Left ventricle myocardium inferior (tissue), 1 donor: ENCODE results near the gene ADAMTS4. TPM values are rescaled to one million over a fixed set of nuclear protein-coding genes. Genes with fewer than 3 reads are reported as not detected.

Experiments
- DNase-seq: peaks from one replicate; pipeline ENCODE4 v3.0.0-alpha.2; 2020
- H3K27ac ChIP-seq: fragments of 200-600 bp; replicated peaks from 2 replicates; pipeline ENCODE4 v1.8.0; 2021
- H3K27me3 ChIP-seq: fragments of 200-600 bp; 2 replicates; pipeline ENCODE4 v1.8.0; 2021; ENCODE audit warnings: low read depth
- H3K36me3 ChIP-seq: fragments of 200-600 bp; 2 replicates; pipeline ENCODE4 v1.8.0; 2021
- H3K4me1 ChIP-seq: fragments of 200-600 bp; 2 replicates; pipeline ENCODE4 v1.8.0; 2021
- H3K4me3 ChIP-seq: fragments of 200-600 bp; 2 replicates; pipeline ENCODE4 v1.8.0; 2021; ENCODE audit warnings: mild to moderate bottlenecking, moderate library complexity
- H3K9me3 ChIP-seq: fragments of 200-600 bp; replicated peaks from 2 replicates; pipeline ENCODE4 v1.8.0; 2021
- intact Hi-C: fragments of 100-400 bp; cut with micrococcal nuclease; formaldehyde crosslinking; loops from one replicate; pipeline ENCODE4 v1.11.0; 2022
- long read RNA-seq: library from polyadenylated mRNA; unstranded; transcript quantifications from one replicate; pipeline ENCODE4 v2.0.0, GENCODE V29; 2021
- total RNA-seq: library from RNA; stranded (reverse); fragmentation: NEBNext Ultra II Directional; extraction: Animal tissue kit (Norgen Biotek cat#: 25700); gene quantifications from one replicate; pipeline ENCODE4 v1.2.1, GENCODE V29; 2021
- TF ChIP-seq, protein P1 (sequence below): fragments of 200-600 bp; IDR thresholded peaks from 2 replicates; pipeline ENCODE4 v1.8.0; 2021; ENCODE audit warnings: antibody characterized with exemption, mild to moderate bottlenecking, borderline replicate concordance
- donor health status: DM: no; HTN: yes; CAD: no; lungs with severe emphysema.

Gene ADAMTS4, protein sequence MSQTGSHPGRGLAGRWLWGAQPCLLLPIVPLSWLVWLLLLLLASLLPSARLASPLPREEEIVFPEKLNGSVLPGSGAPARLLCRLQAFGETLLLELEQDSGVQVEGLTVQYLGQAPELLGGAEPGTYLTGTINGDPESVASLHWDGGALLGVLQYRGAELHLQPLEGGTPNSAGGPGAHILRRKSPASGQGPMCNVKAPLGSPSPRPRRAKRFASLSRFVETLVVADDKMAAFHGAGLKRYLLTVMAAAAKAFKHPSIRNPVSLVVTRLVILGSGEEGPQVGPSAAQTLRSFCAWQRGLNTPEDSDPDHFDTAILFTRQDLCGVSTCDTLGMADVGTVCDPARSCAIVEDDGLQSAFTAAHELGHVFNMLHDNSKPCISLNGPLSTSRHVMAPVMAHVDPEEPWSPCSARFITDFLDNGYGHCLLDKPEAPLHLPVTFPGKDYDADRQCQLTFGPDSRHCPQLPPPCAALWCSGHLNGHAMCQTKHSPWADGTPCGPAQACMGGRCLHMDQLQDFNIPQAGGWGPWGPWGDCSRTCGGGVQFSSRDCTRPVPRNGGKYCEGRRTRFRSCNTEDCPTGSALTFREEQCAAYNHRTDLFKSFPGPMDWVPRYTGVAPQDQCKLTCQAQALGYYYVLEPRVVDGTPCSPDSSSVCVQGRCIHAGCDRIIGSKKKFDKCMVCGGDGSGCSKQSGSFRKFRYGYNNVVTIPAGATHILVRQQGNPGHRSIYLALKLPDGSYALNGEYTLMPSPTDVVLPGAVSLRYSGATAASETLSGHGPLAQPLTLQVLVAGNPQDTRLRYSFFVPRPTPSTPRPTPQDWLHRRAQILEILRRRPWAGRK
- total RNA-seq: 14.1 TPM
- long read RNA-seq, full-length matches to known transcripts: 3 of 16 reads
- long read RNA-seq, partial matches to known transcripts: 7 of 16 reads
- long read RNA-seq, other reads (novel, unspliced or antisense): 6 of 16 reads

DNA sequence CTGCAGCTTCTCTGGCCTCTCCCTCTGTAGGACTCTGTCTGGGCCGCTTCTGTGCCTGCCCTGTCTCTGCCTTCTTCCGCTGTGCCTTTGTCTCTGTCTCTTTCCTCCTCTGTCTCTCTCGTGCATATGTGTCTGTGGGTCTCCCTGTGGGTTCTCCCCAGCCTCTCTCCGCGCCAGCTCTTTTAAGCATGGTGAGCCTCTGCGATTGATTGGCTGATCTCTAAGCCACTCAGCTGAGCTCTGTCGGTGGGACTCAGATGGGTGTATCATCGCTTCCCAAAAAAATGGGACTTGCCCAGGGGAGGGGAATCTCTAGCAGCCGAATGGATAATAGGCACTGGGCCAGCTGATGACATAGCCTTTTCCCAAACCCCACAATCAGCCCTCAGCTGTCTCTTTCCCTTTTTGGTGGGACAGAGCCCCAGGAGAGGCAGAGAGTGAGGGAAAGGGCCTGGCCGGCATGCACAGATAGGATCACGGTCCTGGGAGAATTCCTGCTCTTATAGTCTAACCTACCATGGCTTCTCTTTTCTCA lies at the start of gene ADAMTS4:
Gene ADAMTS4 (minus strand): TSS at position 158 of the 535 bp plus-strand sequence. CDS start 427 bp downstream, outside the sequence.
- no peaks in the 10 kb centered on the region for H3K27me3 ChIP-seq
- TF ChIP-seq, protein P1, sequence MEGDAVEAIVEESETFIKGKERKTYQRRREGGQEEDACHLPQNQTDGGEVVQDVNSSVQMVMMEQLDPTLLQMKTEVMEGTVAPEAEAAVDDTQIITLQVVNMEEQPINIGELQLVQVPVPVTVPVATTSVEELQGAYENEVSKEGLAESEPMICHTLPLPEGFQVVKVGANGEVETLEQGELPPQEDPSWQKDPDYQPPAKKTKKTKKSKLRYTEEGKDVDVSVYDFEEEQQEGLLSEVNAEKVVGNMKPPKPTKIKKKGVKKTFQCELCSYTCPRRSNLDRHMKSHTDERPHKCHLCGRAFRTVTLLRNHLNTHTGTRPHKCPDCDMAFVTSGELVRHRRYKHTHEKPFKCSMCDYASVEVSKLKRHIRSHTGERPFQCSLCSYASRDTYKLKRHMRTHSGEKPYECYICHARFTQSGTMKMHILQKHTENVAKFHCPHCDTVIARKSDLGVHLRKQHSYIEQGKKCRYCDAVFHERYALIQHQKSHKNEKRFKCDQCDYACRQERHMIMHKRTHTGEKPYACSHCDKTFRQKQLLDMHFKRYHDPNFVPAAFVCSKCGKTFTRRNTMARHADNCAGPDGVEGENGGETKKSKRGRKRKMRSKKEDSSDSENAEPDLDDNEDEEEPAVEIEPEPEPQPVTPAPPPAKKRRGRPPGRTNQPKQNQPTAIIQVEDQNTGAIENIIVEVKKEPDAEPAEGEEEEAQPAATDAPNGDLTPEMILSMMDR: no peak
- H3K27ac ChIP-seq: peak within 1 kb of the TSS; percentile 99
- no peaks in the 10 kb centered on the region for H3K9me3 ChIP-seq
- intact Hi-C loops: no loop called here
- peaks cover 96% of the 10 kb centered on the region for H3K4me1 ChIP-seq
- H3K4me3 ChIP-seq: peak within 1 kb of the TSS; percentile 67
- DNase-seq: peak; percentile 73
- peaks cover 17% of the 10 kb centered on the region for H3K36me3 ChIP-seq

DNA sequence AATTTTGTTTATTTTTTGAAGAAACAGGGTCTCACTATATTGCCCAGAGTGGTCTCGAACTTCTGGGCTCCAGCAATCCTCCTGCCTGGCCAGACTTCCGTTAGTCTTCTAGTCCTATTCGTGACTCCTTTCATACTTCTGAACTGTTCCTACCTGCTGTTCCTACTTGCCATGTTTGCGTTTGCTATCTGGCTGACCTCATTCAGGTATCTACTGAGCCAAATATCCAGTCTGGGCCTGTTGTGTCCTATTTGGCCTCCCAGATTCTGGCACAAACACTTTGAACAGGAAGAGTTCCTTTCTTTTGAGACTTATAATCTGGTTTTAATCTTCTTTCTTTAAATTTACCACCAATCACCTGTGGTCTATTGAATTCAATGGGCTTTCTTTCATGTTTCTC lies 46.0 kb upstream of the ADAMTS4 start:
- TF ChIP-seq, protein P1: no peak
- Histone ChIP-seq H3K9me3 (no peaks in the 10 kb centered on the region), H3K27me3 (no peaks in the 10 kb centered on the region), H3K36me3 (no peaks in the 10 kb centered on the region), H3K4me1 (no peaks in the 10 kb centered on the region), H3K4me3 (no peak overlapping the region), H3K27ac (no peak overlapping the region)
- intact Hi-C loops: no loop called here
- no peak for DNase-seq

DNA sequence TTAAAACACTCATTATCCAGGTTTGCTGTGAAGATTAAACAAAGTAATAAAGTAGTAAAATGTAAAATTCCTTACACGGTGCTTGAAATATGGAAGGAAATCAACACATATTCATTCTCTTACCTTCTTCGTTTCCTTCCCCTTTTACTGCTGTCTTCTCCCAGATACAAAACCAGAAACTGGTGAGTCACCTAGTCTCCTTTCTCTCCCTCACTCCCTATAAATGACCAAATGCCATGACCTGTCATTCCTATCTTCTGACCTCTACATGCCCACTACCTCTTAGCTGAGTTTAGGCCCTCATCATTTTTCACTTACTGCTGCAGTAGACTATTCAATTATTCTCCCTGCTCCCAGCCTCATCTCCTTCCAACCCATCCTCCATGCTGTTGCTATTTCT lies 43.5 kb upstream of the ADAMTS4 start:
- DNase-seq: no peak
- Histone ChIP-seq H3K27ac (no peak overlapping the region), H3K36me3 (no peaks in the 10 kb centered on the region), H3K9me3 (no peaks in the 10 kb centered on the region), H3K4me3 (no peak overlapping the region), H3K4me1 (no peaks in the 10 kb centered on the region), H3K27me3 (no peaks in the 10 kb centered on the region)
- TF ChIP-seq, protein P1: no peak
- intact Hi-C loops: no loop called here

DNA sequence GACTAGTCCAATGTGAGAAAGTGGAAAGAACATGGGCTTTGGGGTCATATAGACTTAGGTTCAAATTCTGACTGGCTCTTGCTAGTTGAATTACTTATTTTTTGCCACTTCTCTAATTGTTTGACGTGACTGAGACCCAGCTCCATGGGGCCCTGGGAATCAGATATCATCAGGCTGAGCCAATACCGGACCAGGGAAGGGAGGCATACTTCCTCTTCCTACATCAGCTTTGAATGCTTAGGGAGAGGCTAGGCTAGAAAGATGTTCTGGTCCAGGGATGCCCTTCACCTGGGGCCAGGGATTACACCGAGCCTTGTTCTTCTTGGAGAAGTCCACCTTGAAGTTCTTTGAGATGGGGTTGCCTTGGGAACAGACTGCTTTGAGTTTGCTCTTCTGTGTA lies 42.8 kb upstream of the ADAMTS4 start:
- TF ChIP-seq, protein P1: no peak
- Histone ChIP-seq H3K9me3 (no peaks in the 10 kb centered on the region), H3K4me3 (no peak overlapping the region), H3K27me3 (no peaks in the 10 kb centered on the region), H3K36me3 (no peaks in the 10 kb centered on the region), H3K27ac (no peak overlapping the region), H3K4me1 (no peaks in the 10 kb centered on the region)
- DNase-seq: no peak
- intact Hi-C loops: no loop called here

DNA sequence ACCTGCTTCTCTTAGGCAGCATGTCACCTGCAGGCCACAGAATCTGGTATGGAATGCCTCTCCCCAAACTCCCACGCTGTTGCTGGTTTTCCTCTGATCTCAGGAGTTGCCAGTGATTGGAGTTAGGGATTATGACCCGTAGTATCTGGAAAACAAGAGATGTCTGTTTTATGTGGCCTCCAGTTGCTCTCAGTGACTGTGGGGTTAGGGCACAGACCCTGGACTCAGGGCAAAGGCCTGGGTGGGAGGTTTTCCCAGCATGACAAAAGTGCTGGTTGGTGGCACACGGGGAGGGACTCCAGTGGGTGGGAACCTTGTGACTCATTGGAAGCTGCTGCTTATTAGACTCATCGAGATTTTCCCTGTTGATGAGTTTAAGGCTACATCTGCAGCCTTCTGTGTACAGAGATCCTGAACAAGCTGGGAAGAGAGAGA lies 39.2 kb upstream of the ADAMTS4 start, which contains the start of gene NR1I3:
Gene NR1I3 (minus strand): TSS at position 165 of the 435 bp plus-strand sequence. CDS start 1,638 bp downstream, outside the sequence.
- TF ChIP-seq, protein P1: no peak
- intact Hi-C loops: no loop called here
- Histone ChIP-seq H3K9me3 (no peaks in the 10 kb centered on the region), H3K4me3 (no peak within 1 kb of the TSS), H3K4me1 (no peaks in the 10 kb centered on the region), H3K27ac (no peak within 1 kb of the TSS), H3K36me3 (no peaks in the 10 kb centered on the region), H3K27me3 (no peaks in the 10 kb centered on the region)
- no peak for DNase-seq
